Sciatic nerve (tissue), 2 donors: Measurements from ENCODE around the gene VWC2. TPM values are rescaled to one million over a fixed set of nuclear protein-coding genes. Genes with fewer than 3 reads are reported as not detected.
A peak's percentile ranks its signal among the peaks of the same experiment; 100 is the strongest.

ENCODE experiments used
- ATAC-seq: fragments of 200-7000 bp; cut with Tn5 transposase; one replicate; pipeline ENCODE4 v1.9.1; 2020; ENCODE audit warnings: mild to moderate bottlenecking, moderate library complexity
- DNase-seq: peaks from one replicate; pipeline ENCODE4 v3.0.0-alpha.2; 2020; ENCODE audit warnings: low spot score
- intact Hi-C: fragments of 100-400 bp; cut with DNase I; formaldehyde crosslinking; loops from one replicate; pipeline ENCODE4 v1.14.2; 2022
- total RNA-seq: library from RNA; stranded (reverse); fragmentation: NEBNext Ultra II Directional; extraction: Animal tissue kit (Norgen Biotek cat#: 25700); gene quantifications from one replicate; pipeline ENCODE4 v1.2.1, GENCODE V29; 2021
- donor health status: DM: no; HTN: no; CAD: no.
- donor health status: DM: no; HTN: no; CAD: no.

VWC2 gene
- total RNA-seq: 0.09 TPM

DNA sequence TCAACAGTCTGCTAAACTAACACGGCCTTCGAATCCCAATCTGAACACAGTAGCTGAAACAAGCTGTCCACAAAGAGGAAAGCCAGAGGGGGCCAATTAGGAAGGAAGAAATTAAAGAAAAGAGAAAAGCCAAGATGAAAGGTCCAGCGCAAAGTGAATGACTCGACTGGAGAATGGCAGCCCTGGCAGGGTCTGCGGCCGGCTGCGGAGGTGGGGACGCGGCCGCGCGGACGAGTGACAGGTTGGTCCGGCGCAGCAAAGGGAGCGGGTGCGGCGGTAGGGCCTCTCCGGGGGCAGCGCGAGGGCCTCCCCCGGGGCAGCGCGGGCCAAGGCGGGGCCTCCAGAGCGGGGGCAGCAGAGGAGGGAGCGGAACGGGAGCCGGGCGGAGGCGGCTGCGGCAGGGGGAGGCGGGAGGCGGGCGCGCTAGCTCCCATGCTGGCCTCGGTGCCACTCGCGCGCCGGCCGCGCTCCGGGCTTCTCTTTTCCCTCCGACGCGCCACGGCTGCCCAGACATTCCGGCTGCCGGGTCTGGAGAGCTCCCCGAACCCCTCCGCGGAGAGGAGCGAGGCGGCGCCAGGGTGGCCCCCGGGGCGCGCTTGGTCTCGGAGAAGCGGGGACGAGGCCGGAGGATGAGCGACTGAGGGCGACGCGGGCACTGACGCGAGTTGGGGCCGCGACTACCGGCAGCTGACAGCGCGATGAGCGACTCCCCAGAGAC is at the start of gene VWC2:
Gene VWC2, plus strand, starts transcription at position 421 of the 718 bp plus-strand sequence. CDS start 1,798 bp downstream, outside the sequence.
- intact Hi-C loops: no loop called here
- DNase-seq (no peak), ATAC-seq (peak; percentile 17)

DNA sequence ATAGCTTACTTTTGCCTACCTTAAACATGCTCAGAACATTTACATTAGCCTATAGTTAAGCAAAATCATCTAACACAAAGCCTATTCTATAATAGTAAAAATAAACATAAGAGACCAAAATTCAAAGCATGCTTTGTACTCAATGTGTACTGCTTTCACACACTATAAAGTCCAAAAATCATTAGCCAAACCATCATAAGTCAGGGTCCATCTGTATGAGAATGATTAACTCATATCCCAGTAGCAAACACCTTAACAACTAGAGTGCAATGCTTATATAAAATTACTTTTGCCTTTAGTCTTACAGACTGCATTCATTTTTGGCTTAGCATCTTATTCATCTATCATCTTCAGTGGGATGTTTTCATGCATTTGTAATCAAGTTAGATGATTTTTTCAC is 49.4 kb upstream of the VWC2 start:
- intact Hi-C loops: no loop called here
- ATAC-seq (no peak), DNase-seq (no peak)

DNA sequence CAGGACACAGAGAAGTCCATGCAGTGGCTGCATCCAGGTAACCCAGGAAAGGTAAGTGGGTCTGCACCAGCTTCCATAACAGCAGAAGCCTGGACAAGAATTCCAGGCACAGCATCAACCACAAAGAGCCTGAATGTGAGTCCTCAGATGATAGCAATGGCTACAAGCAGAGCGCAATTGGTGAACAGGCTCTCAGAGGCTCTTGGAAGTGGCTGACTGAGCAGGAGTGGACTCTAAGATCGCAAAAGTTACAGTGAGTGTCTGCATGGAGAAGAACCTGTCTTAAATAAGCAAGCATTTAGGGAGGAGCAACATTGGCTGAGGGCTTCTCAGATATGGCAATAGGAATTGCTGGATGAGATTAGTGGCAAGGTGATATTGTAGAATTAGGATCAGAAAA is 41.6 kb upstream of the VWC2 start:
- intact Hi-C loops: no loop called here
- no peak for ATAC-seq

DNA sequence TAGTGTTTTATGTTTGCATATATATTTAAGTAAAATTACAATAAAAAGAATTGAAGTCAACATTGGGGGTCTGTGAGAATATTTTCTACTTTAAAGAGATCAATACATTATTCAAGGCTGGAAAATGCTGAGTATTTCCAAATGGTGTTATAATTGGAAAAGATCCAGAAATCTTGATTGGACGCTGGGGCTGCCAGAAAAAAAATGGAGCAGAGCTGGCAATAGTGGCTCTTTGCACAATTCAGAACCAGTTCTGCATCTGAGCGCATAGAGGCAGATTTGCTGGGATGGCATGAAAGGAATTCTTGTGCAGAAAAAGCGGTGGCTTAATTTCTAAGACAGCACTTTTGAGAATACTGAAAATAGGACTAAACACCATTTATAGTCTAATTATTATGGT is 10.8 kb upstream of the VWC2 start:
- intact Hi-C loops: no loop called here
- ATAC-seq: no peak

More for the DNA sequence above, 41.6 kb upstream of the VWC2 start:
- DNase-seq: no peak

DNA sequence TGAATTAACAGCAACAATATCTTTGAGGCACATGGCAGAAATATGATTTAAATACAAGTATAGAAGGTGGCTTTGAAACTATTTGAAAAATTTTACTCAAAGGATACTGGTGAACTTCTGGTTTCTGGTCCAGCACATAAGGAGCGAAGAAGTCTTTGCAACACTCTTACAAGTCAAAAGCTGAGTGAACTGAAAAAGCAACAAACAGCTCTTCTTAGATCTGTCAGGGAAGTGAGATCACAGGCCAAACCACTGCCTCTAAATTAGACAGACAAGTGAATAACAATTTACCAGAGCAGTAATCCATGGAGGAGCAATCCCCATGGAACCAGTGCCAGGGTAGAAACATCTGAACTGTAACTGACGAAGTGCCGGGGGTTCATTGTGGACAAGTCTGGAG is 9.6 kb upstream of the VWC2 start:
- intact Hi-C loops: no loop called here
- ATAC-seq (no peak), DNase-seq (no peak)

More for the DNA sequence above, 10.8 kb upstream of the VWC2 start:
- no peak for DNase-seq

- intact Hi-C loops: no loop called here
- ATAC-seq (no peak), DNase-seq (no peak)
Measured at GRCh38 chr7:49766966-49767365, 6.5 kb upstream of the VWC2 start.

- intact Hi-C loops: no loop called here
Measured at GRCh38 chr7:49767719-49768118, 5.7 kb upstream of the VWC2 start.

DNA sequence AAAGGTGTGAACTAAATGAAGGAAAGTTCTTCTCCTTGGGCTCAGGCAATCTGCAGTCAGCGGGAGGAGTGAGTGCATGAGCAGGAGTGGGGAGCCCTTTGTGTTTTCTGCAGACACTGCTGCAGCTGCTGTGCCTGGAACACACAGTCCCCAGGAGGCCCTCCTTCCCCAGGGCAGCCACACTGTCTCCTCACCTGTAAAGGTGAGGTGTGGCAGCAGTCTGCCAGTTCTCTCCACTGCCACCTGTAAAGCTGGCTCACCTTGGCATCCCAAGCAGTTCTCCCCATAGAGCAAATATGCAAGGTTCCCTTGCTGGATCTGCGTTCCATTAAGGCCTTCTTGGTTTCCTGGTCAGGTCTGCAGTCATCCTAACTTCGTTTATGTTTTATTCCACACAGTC is 5.2 kb upstream of the VWC2 start:
- DNase-seq: no peak

More at GRCh38 chr7:49767719-49768118, 5.7 kb upstream of the VWC2 start:
- no peak for DNase-seq
- no peak for ATAC-seq

DNA sequence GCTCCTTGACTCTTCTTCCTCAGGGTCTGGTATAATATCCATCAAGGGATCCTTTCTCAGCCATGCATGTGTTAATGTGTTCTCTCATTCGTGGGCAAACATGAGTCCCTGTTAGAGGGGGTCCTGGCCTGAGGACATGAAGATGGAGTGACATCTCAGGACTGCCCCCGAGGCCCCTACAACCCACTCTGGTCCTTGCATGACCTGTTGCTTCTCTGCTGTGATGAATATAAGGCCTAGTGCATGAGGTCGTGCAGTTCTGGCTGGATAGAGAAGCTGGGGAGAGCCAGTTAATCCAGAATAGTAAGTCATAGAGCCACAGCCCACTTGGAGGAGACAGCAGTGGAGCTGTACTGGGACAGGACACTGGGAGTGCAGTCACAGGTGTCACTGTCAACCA is 4.6 kb upstream of the VWC2 start:
- intact Hi-C loops: no loop called here
- DNase-seq (no peak), ATAC-seq (no peak)

More for the DNA sequence above, 5.2 kb upstream of the VWC2 start:
- intact Hi-C loops: no loop called here
- no peak for ATAC-seq

DNA sequence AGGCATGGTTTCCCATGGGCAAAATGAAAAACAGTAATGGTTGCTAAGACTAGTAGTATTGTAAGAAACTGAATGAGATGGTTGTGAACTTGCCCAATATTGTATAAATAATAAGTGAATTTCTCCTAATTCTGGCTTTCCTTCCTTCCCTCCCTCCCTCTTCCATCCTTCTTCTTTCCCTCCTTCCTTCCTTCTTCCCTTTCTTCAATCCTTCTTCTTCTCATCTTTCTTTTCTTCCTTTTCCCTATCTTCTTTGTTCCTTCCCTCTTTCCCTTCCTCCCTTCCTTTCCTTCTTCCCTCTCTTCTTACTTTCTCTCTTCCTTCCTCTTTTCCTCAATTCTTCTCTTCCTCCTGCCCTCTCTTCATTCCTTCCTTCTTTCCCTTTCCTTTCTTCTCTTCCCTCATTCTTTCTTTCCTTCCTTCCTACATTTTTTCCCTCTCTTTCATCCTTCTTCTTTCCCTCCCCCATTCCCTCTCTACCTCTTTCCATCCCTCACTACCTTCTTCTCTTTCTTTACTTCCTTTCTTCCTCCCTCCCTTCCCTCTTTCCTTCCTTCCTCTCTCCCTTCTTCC is 4.1 kb upstream of the VWC2 start:
- intact Hi-C loops: no loop called here
- DNase-seq: no peak
- ATAC-seq: no peak

DNA sequence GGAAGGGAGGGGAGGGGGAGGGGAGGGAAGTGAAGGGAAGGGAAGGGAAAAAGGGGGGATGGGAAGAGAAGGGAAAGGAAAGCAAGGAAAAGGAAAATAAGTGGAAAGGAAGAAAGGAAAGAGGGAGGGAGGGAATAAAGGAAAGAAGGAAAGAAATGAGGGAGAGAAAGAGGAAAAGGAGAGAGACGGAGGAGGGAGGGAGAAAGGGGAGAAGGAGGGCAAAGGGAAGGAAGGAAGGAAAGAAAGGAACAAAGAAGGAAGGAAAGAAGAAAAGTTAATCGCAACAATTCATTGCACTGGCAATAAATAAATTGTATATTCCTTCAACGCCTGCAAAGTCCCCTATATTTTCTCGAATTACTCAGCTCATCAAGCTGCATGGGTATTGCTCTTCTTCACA is 2.6 kb upstream of the VWC2 start:
- intact Hi-C loops: no loop called here
- ATAC-seq (no peak), DNase-seq (no peak)

DNA sequence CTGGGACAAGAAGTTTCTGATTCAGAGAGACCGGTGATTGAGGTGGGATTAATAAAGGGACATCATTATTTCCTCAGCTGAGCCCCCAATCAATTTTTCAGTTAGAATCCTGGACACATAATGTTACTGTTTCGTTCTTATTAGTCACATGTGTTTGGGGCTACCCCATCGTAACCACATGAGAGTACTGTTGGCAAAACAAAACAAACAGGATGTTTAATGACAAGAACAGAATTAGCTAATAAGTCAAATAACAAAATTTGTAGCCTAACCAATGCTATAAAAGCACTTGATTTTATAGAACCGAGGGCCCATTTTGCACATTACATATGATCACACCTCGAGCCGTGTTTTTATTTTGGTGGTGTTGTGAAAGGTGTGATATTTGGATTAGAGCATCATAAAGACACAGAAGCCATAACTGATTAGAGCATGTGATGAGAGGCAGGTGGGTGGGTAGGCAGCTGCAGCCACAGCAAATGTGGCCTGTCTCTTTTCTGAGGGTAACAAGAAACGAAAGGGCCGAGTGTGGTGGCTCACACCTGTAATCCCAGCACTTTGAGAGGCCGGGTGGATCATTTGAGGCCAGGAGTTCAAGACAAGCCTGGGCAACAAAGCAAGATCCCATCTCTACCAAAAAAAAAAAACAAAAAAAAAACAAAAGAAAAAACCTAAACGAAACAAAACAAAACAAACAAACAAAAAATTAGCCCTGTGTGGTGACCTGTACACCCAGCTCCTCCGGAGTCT is 1.8 kb upstream of the VWC2 start:
- intact Hi-C loops: no loop called here
- ATAC-seq: no peak

DNA sequence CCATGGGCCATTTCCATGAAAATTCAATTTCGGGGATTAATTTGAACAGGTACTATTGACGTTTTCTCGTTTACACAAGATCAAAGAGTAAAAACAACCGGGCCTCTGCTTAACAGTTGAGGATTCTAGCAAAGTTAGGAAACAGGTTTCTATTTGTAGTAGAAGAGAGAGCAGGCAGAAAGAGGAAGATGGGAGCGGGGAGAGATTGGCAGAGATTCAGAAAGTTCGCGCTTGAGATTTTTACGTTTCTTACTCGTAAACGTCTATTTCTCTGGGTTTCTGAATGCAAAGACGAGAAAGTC is 571 bp upstream of the VWC2 start:
- ATAC-seq: no peak
- intact Hi-C loops: no loop called here
- no peak for DNase-seq

More for the DNA sequence above, 1.8 kb upstream of the VWC2 start:
- DNase-seq: no peak

GRCh38 chr7:49773936-49774458 is 559 bp downstream of the VWC2 start:
- ATAC-seq: peak; percentile 45
- DNase-seq: no peak
- intact Hi-C loops: no loop called here

DNA sequence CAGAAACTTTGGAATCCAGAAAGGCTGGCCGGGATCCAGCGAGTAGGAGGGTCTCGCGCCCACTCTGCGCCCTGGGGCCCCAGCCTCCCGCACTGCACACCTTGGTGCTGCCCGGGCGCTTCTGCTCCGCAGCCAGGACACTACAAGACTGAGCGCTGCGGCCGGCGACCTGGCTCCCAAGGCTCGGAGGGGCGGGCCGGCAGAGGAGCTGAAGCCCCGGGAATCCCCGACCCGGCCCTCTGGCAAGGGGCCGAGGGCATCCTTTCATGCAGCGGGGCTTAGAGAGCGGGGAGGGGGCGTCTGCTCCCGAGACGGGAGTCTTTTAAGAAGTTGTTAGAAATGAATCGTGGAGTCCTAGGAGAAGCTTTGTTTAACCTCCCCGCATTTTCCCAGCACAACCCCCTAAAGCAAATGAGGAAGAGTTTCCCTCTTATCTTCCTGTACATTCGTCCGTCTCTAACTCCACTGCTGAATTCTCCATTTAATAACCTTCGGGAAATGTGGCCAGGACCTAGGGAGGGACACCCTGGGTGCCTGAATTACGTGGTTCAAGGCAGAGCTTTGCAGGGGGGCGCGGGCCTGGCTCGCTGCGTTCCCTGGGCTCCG is 1.1 kb downstream of the VWC2 start:
- DNase-seq (no peak), ATAC-seq (peak; percentile 34)
- intact Hi-C loops: no loop called here

- DNase-seq: no peak
- intact Hi-C loops: no loop called here
- ATAC-seq: no peak
Measured at GRCh38 chr7:49775065-49775948, 1.9 kb downstream of the VWC2 start.

GRCh38 chr7:49775949-49776443 is 2.6 kb downstream of the VWC2 start:
- no peak for DNase-seq
- no peak for ATAC-seq
- intact Hi-C loops: no loop called here

DNA sequence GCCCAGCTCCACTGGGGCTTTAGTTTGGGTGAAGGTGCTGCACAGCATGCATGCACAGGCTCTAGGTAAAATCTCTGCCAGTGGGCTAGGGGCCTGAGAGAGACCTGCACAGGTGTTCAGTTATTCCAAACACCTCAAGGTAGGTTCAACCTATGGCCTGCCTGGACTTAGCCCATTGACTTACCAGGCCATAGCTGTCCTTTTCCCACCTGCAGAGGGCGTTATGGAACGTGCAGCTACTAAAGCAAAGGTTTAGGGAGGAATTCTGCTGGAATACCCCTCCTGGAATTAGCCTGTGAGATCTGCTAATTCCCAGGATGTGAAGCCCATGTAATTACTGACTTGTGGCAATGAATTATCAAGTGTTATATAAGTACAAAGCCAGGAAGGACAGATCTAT is 3.6 kb downstream of the VWC2 start:
- no peak for DNase-seq
- intact Hi-C loops: no loop called here
- no peak for ATAC-seq
